ENCODE results near the gene SEMA5A.

DNA sequence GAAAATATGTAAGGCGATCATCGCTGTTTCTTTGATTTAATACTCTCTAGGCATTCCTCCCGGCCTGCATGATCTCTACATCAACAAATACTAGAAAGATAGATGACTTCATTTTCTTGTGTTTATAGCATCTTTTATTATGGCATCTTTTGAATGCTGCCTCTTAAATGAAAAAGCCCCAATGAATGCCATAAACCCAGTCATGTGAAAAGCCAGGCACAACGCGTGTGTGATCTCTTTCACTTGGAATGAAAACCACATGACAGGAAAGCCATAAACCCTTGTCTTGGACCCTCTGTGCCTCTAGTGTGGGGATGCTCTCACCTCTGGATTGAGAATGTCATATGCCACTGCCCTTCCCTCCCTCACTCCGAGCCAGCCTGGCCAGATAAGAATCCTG lies 476.2 kb downstream of the SEMA5A start:
- TF ChIP-seq, protein P1, sequence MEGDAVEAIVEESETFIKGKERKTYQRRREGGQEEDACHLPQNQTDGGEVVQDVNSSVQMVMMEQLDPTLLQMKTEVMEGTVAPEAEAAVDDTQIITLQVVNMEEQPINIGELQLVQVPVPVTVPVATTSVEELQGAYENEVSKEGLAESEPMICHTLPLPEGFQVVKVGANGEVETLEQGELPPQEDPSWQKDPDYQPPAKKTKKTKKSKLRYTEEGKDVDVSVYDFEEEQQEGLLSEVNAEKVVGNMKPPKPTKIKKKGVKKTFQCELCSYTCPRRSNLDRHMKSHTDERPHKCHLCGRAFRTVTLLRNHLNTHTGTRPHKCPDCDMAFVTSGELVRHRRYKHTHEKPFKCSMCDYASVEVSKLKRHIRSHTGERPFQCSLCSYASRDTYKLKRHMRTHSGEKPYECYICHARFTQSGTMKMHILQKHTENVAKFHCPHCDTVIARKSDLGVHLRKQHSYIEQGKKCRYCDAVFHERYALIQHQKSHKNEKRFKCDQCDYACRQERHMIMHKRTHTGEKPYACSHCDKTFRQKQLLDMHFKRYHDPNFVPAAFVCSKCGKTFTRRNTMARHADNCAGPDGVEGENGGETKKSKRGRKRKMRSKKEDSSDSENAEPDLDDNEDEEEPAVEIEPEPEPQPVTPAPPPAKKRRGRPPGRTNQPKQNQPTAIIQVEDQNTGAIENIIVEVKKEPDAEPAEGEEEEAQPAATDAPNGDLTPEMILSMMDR (IDR thresholded peaks at IDR 0.05; ENCODE audit: poor library complexity, severe bottlenecking) = no peak
- TF ChIP-seq, protein P2, sequence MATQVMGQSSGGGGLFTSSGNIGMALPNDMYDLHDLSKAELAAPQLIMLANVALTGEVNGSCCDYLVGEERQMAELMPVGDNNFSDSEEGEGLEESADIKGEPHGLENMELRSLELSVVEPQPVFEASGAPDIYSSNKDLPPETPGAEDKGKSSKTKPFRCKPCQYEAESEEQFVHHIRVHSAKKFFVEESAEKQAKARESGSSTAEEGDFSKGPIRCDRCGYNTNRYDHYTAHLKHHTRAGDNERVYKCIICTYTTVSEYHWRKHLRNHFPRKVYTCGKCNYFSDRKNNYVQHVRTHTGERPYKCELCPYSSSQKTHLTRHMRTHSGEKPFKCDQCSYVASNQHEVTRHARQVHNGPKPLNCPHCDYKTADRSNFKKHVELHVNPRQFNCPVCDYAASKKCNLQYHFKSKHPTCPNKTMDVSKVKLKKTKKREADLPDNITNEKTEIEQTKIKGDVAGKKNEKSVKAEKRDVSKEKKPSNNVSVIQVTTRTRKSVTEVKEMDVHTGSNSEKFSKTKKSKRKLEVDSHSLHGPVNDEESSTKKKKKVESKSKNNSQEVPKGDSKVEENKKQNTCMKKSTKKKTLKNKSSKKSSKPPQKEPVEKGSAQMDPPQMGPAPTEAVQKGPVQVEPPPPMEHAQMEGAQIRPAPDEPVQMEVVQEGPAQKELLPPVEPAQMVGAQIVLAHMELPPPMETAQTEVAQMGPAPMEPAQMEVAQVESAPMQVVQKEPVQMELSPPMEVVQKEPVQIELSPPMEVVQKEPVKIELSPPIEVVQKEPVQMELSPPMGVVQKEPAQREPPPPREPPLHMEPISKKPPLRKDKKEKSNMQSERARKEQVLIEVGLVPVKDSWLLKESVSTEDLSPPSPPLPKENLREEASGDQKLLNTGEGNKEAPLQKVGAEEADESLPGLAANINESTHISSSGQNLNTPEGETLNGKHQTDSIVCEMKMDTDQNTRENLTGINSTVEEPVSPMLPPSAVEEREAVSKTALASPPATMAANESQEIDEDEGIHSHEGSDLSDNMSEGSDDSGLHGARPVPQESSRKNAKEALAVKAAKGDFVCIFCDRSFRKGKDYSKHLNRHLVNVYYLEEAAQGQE (IDR thresholded peaks at IDR 0.05; ENCODE audit: borderline replicate concordance) = no peak
- TF ChIP-seq POLR2AphosphoS5 (IDR thresholded peaks at IDR 0.05) (no peak), TAF1 (IDR thresholded peaks at IDR 0.05; ENCODE audit: low read depth) (no peak), MXI1 (conservative IDR thresholded peaks at IDR 0.05; ENCODE audit: poor library complexity, severe bottlenecking) (no peak), EP300 (conservative IDR thresholded peaks at IDR 0.05; ENCODE audit: poor library complexity, severe bottlenecking) (no peak), EZH2 (IDR thresholded peaks at IDR 0.05; ENCODE audit: borderline replicate concordance, insufficient read depth, low read length, poor library complexity, severe bottlenecking) (no peak), RAD21 (conservative IDR thresholded peaks at IDR 0.05) (no peak)
